C1 segment of cervical spinal cord (tissue), 14 donors: ENCODE results near the gene RNF182.
"Not testable (repeated sequence)": the region's sequence is repeated elsewhere in the genome, so short reads cannot be mapped to it uniquely, and the experiment has no call there.

Experiments used
- DNase-seq, 14 donors: peaks; one replicate each; lab custom pipeline; 2025; lab: John Stamatoyannopoulos, UW

Gene RNF182, protein sequence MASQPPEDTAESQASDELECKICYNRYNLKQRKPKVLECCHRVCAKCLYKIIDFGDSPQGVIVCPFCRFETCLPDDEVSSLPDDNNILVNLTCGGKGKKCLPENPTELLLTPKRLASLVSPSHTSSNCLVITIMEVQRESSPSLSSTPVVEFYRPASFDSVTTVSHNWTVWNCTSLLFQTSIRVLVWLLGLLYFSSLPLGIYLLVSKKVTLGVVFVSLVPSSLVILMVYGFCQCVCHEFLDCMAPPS

DNA sequence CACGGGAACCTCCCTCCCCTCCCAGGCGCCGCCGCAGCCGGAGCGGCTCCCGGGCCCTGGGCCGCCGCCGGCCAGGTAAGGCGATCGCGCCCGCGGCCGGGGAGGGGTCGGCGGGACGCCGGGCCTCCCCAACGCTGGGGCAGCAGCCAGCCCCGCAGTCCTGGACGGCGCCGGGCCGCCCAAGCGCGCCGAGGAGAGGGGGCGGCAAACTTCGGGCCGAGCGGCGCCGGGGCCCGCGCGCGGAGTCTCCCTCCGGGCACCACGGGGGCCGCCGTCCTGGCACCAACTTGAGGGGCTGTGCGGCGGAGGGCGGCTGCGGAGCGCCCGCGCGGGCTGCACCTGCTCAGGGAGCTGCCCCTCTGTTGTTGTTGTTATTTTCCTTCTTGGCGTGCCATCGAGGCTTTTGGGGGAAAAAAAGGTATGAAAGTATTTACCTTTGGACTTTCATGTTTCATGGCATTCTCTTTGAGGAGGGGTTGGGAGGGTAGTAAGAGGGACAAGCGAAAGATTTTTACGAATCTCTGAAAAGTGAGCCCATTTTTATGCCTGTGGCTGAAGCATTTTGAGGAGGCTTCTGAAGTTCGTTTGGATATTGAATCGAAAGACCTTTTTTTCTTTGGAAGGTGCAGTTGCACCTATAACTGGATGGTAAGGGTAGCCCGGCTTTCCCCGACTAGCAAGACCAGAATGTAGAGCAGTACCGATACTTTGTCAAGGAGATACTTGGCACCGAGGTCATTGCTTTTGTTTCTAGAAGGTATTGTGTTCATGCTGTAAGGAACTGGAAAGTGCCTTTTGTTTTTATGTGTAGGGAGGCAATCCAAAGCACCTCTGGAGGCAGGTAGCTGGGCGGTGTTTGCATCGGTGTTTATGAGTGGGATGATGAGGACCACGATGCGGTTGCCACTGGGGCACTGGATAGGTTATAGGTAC lies at the start of gene RNF182:
RNF182 (plus strand) TSS at position 4 of the 933 bp plus-strand sequence. CDS start 52,168 bp downstream, outside the sequence.
- peak in 1 of 14 donors; percentile 41 for DNase-seq

DNA sequence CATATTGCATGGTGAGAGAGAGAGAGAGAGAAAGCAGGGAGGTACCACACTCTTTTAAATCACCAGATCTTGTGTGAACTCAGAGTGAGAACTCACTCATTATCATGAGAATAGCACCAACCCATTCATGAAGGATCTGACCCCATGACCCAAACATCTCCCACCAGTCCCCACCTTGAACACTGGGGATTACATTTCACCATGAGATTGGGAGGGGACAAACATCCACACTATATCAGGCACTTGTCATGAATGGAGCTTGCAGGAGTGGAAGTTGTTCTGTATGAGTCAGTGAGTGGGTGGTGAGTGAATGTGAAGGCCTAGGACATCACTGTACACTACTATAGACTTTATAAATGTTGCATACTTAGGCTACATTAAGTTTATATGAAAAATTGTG lies 47.7 kb upstream of the RNF182 start:
- no peak for DNase-seq

DNA sequence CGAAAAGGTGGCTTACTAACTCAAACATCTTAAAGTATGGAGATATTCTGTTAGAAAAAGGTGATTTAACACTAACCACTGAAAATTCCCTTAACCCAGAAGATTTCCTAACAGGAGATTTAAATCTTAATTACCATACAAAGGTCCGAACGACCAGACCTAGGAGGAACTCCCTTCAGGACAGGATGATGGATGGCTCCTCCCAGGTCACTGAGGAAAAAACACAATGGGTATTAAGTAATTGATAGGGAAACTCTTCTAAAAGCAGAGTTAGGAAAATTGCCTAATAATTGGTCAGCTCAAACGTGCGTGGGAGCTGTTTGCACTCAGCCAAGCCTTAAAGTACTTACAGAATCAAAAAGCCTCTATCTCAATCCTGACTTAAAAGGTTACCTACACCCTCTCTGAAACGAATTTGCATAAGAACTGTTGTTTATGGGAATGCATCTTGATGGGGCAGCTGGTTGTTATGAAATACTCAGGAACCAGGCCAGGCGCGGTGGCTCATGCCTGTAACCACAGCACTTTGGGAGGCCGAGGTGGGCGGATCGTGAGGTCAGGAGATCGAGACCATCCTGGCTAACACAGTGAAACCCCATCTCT lies 44.6 kb upstream of the RNF182 start:
- not testable (repeated sequence) for DNase-seq

DNA sequence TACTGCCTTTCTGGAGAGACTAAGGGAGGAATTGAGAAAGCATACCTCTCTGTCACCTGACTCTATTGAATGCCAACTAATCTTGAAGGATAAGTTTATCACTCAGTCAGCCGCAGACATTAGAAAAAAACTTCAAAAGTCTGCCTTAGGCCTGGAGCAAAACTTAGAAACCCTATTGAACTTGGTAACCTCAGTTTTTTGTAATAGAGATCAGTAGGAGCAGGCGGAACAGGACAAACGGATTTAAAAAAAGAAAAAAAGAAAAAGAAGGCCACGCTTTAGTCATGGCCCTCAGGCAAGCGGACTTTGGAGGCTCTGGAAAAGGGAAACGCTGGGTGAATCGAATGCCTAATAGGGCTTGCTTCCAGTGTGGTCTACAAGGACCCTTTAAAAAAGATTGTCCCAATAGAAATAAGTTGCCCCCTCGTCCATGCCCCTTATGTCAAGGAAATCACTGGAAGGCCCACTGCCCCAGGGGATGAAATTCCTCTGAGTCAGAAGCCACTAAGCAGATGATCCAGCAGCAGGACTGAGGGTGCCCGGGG lies 43.1 kb upstream of the RNF182 start:
- DNase-seq: no peak

DNA sequence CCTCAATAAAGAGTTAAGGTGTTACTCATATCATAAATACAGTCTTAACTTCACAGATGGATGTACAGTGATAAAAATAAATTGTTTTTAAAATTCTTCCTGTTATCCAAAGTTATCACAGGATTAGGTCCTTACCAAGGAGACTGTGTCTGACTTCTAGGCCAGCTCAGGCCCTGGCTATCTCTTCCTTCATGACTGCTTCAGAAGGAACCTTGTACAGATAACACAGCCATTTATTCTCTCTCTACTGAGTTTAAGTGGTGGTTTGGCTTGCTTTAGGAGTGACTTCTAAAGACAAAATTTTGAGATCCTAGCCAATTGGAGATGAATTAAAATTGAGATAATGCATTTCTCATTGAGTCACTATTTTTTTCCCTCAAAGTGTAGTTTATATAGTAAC lies 40.8 kb upstream of the RNF182 start:
- DNase-seq: no peak

DNA sequence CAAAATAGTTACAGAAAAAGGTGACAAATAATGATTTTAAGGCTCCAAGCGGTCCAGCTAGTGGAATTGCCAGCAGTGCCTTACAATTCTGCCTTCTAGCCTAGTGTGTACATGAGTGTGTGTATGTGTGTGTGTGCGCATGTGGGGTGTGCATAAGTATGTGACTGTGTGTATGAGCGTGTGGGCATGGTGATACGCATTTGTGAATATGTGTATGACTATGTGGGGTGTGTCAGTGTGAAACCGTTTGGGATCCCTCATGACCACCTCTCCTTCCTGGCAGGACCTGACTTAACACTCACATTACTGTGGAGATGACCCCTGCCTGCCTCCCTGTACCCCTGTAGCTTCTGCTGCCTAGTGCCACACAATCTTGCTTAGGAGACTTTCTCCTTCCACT lies 40.4 kb upstream of the RNF182 start:
- DNase-seq: no peak

DNA sequence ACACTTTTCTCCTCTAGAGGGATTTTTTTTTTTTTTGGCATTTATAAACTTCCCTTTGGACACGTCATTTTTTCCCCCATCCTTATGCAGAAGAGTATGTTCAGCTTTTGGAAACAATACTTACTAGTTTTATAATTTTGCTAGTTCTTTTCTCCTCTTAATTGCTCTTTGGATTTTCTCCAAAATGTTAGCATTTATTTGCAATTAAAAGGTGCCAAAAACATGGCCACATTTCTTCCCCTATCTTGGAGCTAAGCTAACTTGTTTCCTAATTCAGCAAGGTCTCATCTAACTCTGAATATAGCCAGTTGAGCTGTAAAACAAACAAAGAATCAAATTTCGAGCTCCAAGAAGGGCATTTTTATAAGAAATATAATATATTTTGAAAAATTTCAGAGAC lies 39.2 kb upstream of the RNF182 start:
- no peak for DNase-seq

DNA sequence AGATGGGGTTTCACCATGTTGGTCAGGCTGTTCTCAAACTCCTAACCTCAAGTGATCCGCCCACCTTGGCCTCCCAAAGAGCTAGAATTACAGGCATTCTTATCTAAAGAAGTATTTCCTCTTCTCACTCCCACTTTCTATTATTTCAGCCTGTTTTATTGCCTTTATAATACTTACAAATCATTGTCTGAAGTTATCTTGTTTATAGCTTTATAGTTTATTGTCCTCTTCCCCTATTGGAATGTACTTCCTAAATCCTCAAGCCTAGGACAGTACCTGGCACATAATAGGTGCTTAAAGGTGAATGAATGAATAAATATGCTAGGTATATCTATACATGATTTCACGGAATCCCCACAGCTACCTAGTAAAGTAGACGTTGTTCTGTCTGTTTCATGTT lies 37.8 kb upstream of the RNF182 start:
- DNase-seq: no peak

DNA sequence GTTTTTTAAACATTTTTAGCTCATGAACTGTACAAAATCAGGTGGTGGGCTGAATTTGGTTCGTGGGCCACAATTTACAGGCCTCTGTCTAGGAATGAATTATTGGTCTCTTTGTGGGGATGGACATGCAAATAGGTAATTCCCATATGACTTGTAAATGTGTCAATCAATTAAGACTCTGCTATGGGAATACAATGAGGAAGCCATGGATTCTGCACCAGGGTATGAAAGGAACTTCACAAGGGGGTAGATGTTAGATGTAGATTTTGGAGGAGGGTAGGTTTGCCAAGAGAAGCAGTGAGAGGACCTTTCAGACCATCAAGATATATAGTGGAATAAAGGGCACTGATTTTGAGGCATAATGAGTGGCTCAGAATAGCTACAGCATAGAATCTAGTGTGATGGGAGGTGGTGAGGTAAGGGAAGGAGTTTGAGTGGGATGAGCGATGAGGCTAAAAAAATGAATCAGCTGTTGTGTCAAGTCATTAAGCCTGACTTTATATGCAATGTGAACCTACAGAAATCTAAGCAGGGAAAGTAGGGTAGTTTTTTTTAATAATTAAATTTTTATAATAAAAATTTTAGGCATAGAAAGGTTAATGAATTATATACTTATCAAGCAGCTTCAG lies 32.6 kb upstream of the RNF182 start:
- no peak for DNase-seq

DNA sequence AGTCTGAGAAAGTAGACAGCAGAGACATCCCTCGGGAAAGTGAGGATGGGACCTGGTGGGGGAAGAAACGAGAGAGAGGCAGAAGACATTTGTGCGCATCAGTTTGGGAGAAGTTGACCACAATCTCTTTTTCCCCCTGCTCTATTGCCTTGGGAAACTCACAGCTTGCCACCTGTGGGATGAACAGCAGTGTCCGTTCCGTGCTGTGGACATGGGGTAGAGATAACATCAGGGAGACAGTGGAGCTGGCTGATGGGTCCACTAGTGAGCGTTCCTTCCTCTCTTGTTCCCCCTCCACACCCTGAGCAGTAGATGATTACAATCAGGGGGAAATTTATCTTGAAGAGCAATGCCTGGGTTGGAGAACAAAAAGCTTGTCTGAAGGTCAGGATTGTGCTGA lies 21.8 kb upstream of the RNF182 start:
- DNase-seq: no peak

DNA sequence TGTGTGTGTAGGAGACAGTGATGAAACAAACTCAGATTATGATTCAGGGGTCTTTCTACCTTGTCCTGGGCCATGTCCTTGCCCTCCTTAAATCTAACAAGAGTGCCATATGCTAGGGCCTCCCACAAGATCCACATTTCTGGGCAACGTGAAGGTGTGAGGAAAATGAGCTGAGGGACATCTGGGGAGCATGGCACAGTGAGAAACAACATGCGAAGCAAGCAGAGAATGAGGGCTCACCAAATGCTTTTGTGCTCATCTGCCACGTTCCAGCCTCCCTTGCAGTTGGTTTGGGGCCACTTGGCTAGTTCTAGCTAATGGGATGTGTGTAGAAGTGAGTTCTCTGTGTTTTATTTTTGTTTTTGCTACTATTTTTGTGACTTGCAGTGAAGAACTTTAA lies 21.4 kb upstream of the RNF182 start:
- no peak for DNase-seq

DNA sequence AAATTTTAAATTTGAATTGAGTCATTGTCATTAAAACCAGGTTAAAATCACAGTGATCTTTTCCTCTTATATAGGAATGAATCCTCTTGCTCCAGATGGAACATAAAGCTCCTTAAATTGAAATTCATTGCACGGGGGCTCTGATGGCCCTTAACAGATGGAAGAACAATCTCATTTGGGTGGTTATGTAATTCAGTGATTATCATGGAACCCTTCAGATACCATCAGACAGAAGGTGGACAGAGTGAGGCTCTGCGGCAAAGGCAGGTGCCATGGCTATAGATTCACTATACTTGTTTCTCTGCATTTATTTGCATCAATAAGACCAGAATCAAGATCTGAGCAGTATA lies 17.8 kb upstream of the RNF182 start:
- no peak for DNase-seq

DNA sequence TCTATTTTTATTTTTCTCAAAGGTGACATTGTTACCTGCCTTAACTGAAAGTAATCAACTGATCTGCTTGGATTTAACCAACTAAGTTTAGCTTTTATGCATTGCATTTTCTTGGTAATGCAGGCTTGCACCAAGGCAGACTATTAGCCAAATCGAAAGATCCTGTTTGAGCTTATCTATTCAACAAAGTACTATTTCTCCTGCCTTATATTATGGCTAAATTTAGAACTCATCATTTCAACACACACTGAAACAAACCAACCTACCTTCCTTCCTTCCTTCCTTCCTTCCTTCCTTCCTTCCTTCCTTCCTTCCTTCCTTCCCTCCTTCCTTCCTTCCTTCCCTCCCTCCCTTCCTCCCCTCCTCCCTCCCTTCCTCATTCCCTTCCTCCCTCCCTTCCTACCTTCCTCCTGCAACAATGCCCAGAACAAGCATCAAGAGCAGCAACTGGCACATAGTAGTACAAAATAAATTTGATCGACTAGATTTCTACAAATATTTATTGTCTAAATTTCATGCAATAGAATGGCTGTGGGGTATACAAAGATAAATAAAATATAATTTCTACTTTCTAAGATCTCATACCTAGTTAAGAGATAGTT lies 17.0 kb upstream of the RNF182 start:
- DNase-seq: no peak

DNA sequence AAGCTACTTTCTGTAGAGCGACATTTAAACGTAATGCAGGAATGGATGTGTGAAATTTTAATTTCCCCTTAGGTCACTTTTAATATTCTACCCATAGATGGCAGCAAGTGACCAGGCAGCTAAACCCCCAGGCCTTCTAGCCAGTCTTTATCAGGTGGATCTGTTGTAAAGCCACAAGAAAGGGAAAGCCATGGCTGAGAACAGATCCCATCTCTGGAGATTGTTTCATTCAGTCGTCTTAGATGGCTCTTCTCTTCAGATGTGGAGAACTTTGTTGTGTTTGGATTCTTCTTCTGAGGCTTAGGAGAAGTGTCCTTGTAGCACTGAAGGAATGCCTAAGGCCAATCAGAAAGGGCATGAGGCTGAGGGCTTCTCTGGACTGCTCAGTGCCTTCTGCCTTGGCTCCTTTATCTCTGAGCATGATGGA lies 15.8 kb upstream of the RNF182 start:
- peak in 4 of 14 donors; percentile 11 to 71 (median 21) for DNase-seq

DNA sequence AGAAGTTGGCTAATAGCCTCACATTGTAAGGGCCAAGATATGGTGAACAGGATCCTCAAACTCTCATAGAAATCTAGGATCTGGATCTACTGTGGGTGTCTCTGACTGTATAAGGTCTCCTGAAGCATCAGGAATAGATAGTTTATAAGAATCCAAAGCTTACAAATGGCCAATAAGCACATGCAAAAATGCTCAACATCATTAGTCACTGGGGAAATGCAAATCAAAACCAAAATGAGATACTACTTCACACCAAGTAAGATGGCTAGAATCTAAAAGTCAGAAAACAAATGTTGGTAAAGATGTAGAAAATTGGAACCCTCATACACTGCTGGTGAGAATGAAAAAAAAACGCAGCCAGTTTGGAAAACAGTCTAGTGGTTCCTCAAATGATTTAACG lies 14.3 kb upstream of the RNF182 start:
- no peak for DNase-seq

DNA sequence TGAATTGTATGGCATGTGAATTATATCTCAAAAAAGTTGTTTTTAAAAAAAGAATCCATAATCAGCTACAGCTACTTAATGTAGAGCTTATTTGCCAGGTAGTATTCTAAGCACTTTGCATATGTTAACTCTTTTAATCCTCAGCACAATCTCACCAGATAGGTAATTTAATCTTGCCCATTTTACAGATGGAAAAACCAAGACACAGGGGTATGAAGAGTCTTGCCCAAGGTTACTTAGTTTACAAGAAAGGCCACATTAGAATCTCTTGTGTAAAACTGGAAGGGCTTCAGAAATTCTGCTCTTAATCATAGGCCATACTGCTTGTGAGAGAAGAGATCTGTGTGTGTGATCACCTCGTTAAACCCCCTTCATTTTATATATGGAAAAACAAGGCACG lies 13.4 kb upstream of the RNF182 start:
- DNase-seq: no peak

DNA sequence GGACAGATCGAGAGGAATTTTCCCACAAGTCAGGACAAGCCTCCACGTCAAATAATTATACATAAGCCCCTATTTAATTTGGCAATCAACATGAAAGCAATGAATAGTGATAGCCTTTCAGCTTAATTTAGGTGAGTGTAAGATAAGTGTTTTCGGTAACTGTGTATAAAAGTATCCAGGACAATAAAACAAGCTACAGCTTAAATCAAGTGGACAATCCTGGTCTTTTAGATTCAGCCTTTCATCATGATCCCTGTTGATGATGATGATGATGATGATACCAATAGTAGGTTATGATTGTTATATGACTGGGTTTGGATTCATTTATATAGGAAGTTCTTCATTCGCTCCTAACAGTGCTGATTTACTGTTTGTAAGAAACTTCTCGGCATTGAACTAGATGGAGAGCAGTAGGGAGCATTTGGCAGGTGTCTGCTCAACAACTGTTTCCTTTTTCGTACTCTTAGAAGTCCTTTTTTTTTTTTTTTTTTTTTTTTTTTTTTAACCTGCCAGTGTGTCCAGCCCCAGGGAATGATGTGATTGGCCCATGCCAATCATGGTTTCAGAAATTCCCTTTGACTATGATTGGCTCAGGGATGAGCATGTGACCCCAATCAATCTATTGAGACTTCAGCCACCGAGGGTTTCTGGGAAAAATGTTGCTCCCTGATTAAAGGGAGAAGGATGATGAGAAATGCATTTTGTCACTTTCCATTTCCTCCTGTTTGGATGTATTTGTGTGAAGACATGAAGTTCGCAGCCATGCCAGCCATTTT lies 11.3 kb upstream of the RNF182 start:
- no peak for DNase-seq

DNA sequence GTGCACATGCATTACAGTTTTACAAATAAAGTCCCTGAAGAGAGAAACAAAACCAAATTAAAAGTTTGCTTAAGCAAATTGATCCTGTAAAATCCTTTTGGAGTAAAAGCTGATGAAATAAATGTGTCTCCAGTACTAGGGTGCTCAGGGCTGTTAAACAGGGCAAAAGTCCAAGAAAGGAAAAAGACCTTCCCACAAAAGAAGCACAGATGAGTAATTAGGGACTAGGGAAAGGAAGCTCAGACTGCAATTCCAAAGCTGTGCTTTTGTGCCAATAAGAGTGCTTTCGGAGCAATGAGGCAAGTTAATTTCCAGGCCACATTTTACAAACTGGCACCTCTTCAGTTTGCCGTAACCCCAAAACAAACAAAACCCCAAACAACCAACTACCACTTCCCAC lies 10.4 kb upstream of the RNF182 start:
- peak in 1 of 14 donors; percentile 6 for DNase-seq

DNA sequence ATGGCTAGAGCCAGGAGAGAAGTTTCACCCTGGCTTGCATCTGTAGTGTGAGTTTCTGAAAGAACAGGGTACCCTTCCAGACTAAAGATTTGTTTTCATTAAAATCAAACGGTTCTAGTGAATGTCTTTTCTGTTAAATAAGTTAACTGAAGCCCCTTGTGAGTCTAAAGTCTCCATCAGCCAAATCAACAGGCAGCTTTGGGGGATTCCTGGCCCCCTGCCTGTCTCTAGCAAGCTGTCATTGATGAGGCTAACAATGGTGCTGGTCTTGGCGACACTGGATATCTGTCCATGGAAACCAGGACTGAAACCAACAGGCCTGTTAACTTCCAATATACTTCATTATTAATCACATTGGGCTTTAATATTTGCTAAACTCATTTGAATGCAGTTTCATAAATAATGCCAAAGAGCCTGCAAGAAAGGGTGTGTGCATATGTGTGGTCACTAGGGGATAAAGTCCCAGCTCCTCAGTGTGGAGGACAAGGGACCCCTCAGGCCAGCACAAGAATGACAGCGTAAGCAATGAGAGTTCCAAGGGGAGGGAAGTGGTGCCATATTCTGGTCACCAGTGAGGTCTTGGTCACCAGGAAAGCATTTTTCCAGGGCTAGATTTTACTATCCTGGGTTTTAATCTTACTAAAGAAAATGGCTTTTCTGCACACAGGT lies 9.1 kb upstream of the RNF182 start:
- DNase-seq: peak in 4 of 14 donors; percentile 9 to 51 (median 21)
